Ovary (tissue), 3 donors: ENCODE measurements around the gene PRKG1.

Experiments
- CTCF ChIP-seq, 3 donors: fragments of 450-650 bp in 2 of 3; fragments of 200-600 bp in 1 of 3; IDR thresholded peaks; one replicate each; pipeline versions ENCODE4 v1.5.1 to v1.8.0; 2016 to 2022; ENCODE audit warnings: antibody characterized with exemption in 3 of 3, mild to moderate bottlenecking in 1 of 3
- EP300 ChIP-seq: sonication (generic); formaldehyde crosslinking; IDR thresholded peaks from one replicate; pipeline ENCODE4 v1.6.1; 2017; ENCODE audit warnings: antibody characterized with exemption
- POLR2A ChIP-seq: fragments of 450-650 bp; IDR thresholded peaks from one replicate; pipeline ENCODE4 v1.6.1; 2017; ENCODE audit warnings: antibody characterized with exemption, mild to moderate bottlenecking, moderate library complexity
- donor health status: DM: no; HTN: no; CAD: no.

DNA sequence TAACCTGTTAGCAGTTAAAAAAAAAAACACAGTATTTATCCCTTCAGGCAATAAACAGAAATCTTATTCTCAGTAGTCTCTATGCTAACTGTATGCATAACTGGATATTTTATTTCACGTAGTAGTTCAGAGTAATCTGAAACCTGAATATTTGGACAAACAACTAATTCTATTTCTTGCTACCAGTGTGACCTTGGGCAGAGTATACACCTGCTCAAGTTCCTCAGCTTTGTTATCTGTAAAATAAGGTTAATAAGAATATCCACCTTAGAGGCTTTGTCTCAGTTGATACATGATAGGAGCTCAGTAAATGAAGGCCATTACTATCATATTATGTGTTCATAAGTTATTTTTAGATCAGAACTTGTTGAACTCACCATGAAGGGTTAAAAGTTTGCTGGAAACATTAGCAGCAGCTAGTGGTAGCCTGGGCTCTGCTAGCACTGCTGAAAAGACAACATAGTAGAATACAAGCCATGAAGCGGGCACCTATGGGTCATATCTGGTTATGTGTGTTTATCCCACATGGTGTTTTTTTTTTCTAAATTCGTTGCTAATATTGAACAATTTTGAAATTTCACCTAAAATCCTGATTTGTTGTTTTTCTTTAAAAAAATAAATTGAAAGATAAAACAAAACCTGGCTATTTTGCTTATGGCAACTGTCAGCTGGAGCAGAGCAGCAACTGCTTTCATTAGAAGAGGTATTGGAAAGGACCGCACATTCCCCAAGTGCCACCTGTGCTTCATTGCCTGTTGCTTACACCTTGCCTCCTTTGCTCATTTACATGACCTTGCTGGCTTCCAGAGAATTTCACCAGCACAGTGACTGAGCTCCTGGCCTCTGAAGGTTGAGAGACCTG is 303.0 kb downstream of the PRKG1 start:
- TF ChIP-seq CTCF (IDR thresholded peaks at IDR 0.05) (no peak), POLR2A (no peak), EP300 (no peak)
